22Rv1 (cell line): ENCODE results near the gene TMEM245.

Source experiments
- H3K27ac ChIP-seq: fragments of 450-650 bp; 2 replicates; pipeline ENCODE4 v1.5.1; 2017
- CTCF ChIP-seq: fragments of 450-650 bp; IDR thresholded peaks from 2 replicates; pipeline ENCODE4 v1.5.1; 2017; ENCODE audit warnings: mild to moderate bottlenecking
- ZFX ChIP-seq: fragments of 450-650 bp; IDR thresholded peaks from 2 replicates; pipeline ENCODE4 v1.6.1; 2017; ENCODE audit warnings: antibody characterized with exemption, borderline replicate concordance

TMEM245 gene

GRCh38 chr9:109083141-109083540, 36.6 kb downstream of the TMEM245 start:
- H3K27ac ChIP-seq = no peak overlapping the region
- TF ChIP-seq ZFX (no peak), CTCF (no peak)

GRCh38 chr9:109082091-109082620, 37.6 kb downstream of the TMEM245 start:
- no peak overlapping the region for H3K27ac ChIP-seq
- TF ChIP-seq ZFX (no peak), CTCF (no peak)

- TF ChIP-seq ZFX (no peak), CTCF (no peak)
- H3K27ac ChIP-seq = no peak overlapping the region
Measured at GRCh38 chr9:109074236-109074889, 45.4 kb downstream of the TMEM245 start.

- TF ChIP-seq CTCF = no peak
- TF ChIP-seq ZFX = no peak
- H3K27ac ChIP-seq = no peak overlapping the region
Measured at GRCh38 chr9:109072821-109073435, 46.8 kb downstream of the TMEM245 start.

- H3K27ac ChIP-seq = no peak overlapping the region
- no peak for TF ChIP-seq CTCF
Measured at GRCh38 chr9:109072133-109072692, 47.5 kb downstream of the TMEM245 start.

GRCh38 chr9:109068764-109069163, 51.0 kb downstream of the TMEM245 start:
- H3K27ac ChIP-seq = no peak overlapping the region
- no peak for TF ChIP-seq CTCF
- no peak for TF ChIP-seq ZFX
